ENCODE results near the gene COX18. TPM values are rescaled to one million over a fixed set of nuclear protein-coding genes. Genes with fewer than 3 reads are reported as not detected.

Gene COX18
- 14.0 and 16.5 TPM in 2 replicates for total RNA-seq

GRCh38 chr4:73069338-73070073 lies at the start of gene COX18:
COX18 (minus strand) TSS chr4:73069716; CDS start chr4:73069649, 67 bp downstream.
- intact Hi-C loops (cut with micrococcal nuclease), result loop anchor here (1.0 kb wide), 3 partner anchors 17 to 189 kb away; partner anchors contain the start of gene ANKRD17

GRCh38 chr4:73109493-73109892 lies 40.0 kb upstream of the COX18 start:
- intact Hi-C loops (cut with micrococcal nuclease), result no loop called here

- intact Hi-C loops (cut with micrococcal nuclease), result no loop called here
These were observed 35.2 kb upstream of the COX18 start for GRCh38 chr4:73104695-73105094.

- intact Hi-C loops (cut with micrococcal nuclease), result no loop called here
These were observed 34.4 kb upstream of the COX18 start for GRCh38 chr4:73103799-73104503.

- intact Hi-C loops (cut with micrococcal nuclease), result no loop called here
These were observed 29.6 kb upstream of the COX18 start for GRCh38 chr4:73099143-73099542.

- intact Hi-C loops (cut with micrococcal nuclease), result no loop called here
These were observed 29.2 kb upstream of the COX18 start for GRCh38 chr4:73098713-73099112.

- intact Hi-C loops (cut with micrococcal nuclease), result no loop called here
These were observed 28.5 kb upstream of the COX18 start for GRCh38 chr4:73098016-73098415.

- intact Hi-C loops (cut with micrococcal nuclease), result no loop called here
These were observed 23.4 kb upstream of the COX18 start for GRCh38 chr4:73092868-73093267.

- intact Hi-C loops (cut with micrococcal nuclease), result no loop called here
These were observed 21.2 kb upstream of the COX18 start for GRCh38 chr4:73090738-73091137.

GRCh38 chr4:73087871-73088270 lies 18.4 kb upstream of the COX18 start:
- intact Hi-C loops (cut with micrococcal nuclease), result loop anchor here (10.0 kb wide), 1 partner anchor 47 kb away; no protein-coding TSS in a partner anchor

GRCh38 chr4:73086095-73086868 lies 16.8 kb upstream of the COX18 start:
- intact Hi-C loops (cut with micrococcal nuclease), result loop anchor here (1.0 to 10.0 kb wide), 3 partner anchors 17 to 171 kb away; partner anchors contain the start of gene COX18

- intact Hi-C loops (cut with micrococcal nuclease), result loop anchor here (10.0 kb wide), 1 partner anchor 54 kb away; no protein-coding TSS in a partner anchor
These were observed 11.3 kb upstream of the COX18 start for GRCh38 chr4:73080789-73081188.

- intact Hi-C loops (cut with micrococcal nuclease), result no loop called here
These were observed 6.3 kb upstream of the COX18 start for GRCh38 chr4:73075832-73076231.

GRCh38 chr4:73070074-73070390 lies 516 bp upstream of the COX18 start:
- intact Hi-C loops (cut with micrococcal nuclease), result no loop called here

- intact Hi-C loops (cut with micrococcal nuclease), result loop anchor here (1.0 kb wide), 3 partner anchors 18 to 190 kb away; partner anchors contain the start of gene ANKRD17
These were observed 802 bp downstream of the COX18 start for GRCh38 chr4:73068491-73069337.

- intact Hi-C loops (cut with micrococcal nuclease), result no loop called here
These were observed 1.5 kb downstream of the COX18 start for GRCh38 chr4:73067971-73068394.

- intact Hi-C loops (cut with micrococcal nuclease), result no loop called here
These were observed 2.6 kb downstream of the COX18 start for GRCh38 chr4:73066928-73067327.

- intact Hi-C loops (cut with micrococcal nuclease), result no loop called here
These were observed 3.1 kb downstream of the COX18 start for GRCh38 chr4:73066445-73066844.

GRCh38 chr4:73064536-73064935 lies 5.0 kb downstream of the COX18 start:
- intact Hi-C loops (cut with micrococcal nuclease), result no loop called here

GRCh38 chr4:73055241-73055897 lies 14.1 kb downstream of the COX18 start:
- intact Hi-C loops (cut with micrococcal nuclease), result no loop called here

Measured in T-helper 2 cell treated with Interferon-gamma antibody and Interleukin-4, amounts not matched to agents 100 ng/mL and 5 ng/mL, for 36 hours (primary cell).